ENCODE measurements around the gene LPCAT2. TPM values are rescaled to one million over a fixed set of nuclear protein-coding genes. Genes with fewer than 3 reads are reported as not detected.
A peak's percentile ranks its signal among the peaks of the same experiment; 100 is the strongest.

The LPCAT2 gene
- polyA plus RNA-seq, 1 experiment: 20.6 TPM

GRCh38 chr16:55539488-55539887 lies 30.6 kb downstream of the LPCAT2 start:
- no peaks in the 10 kb centered on the region for H3K9me3 ChIP-seq (ENCODE audit: control insufficient read depth, insufficient read depth, low read length)
- no peak overlapping the region for H3K27ac ChIP-seq (ENCODE audit: low read depth, low read length)
- ChIA-PET CTCF (interaction anchor here (0.7 to 9.3 kb wide), 5 partner anchors 37 to 164 kb away, joined by 4 to 195 read pairs (median 5); no protein-coding TSS in a partner anchor), POLR2A (interaction anchor here (0.6 to 1.0 kb wide), 2 partner anchors 20 to 44 kb away, joined by 3 read pairs; no protein-coding TSS in a partner anchor)
- H3K27me3 ChIP-seq (ENCODE audit: control insufficient read depth, insufficient read depth, low read length): no peaks in the 10 kb centered on the region
- TF ChIP-seq CTCF (IDR thresholded peaks at IDR 0.05; ENCODE audit: low read depth, low read length): no peak
- no peak overlapping the region for H3K4me3 ChIP-seq (ENCODE audit: low read depth, low read length)
- DNase-seq (ENCODE audit: low read depth, low spot score): no peak

GRCh38 chr16:55540221-55540620 lies 31.3 kb downstream of the LPCAT2 start:
- Histone ChIP-seq H3K4me3 (ENCODE audit: low read depth, low read length) (no peak overlapping the region), H3K9me3 (ENCODE audit: control insufficient read depth, insufficient read depth, low read length) (no peaks in the 10 kb centered on the region), H3K27ac (ENCODE audit: low read depth, low read length) (no peak overlapping the region), H3K27me3 (ENCODE audit: control insufficient read depth, insufficient read depth, low read length) (no peaks in the 10 kb centered on the region)
- ChIA-PET CTCF (interaction anchor here (0.5 to 9.3 kb wide), 6 partner anchors 38 to 578 kb away, joined by 4 to 195 read pairs (median 5); no protein-coding TSS in a partner anchor), POLR2A (no interaction called here)
- no peak for TF ChIP-seq CTCF (IDR thresholded peaks at IDR 0.05; ENCODE audit: low read depth, low read length)
- DNase-seq (ENCODE audit: low read depth, low spot score): no peak

GRCh38 chr16:55542459-55543082 lies 33.7 kb downstream of the LPCAT2 start:
- TF ChIP-seq CTCF (IDR thresholded peaks at IDR 0.05; ENCODE audit: low read depth, low read length): no peak
- Histone ChIP-seq H3K27ac (ENCODE audit: low read depth, low read length) (no peak overlapping the region), H3K9me3 (ENCODE audit: control insufficient read depth, insufficient read depth, low read length) (no peaks in the 10 kb centered on the region), H3K27me3 (ENCODE audit: control insufficient read depth, insufficient read depth, low read length) (no peaks in the 10 kb centered on the region), H3K4me3 (ENCODE audit: low read depth, low read length) (no peak overlapping the region)
- ChIA-PET POLR2A (no interaction called here), CTCF (interaction anchor here (1.0 to 9.3 kb wide), 7 partner anchors 41 to 159 kb away, joined by 3 to 195 read pairs (median 5); no protein-coding TSS in a partner anchor)
- no peak for DNase-seq (ENCODE audit: low read depth, low spot score)

GRCh38 chr16:55543472-55543871 lies 34.6 kb downstream of the LPCAT2 start:
- H3K27ac ChIP-seq (ENCODE audit: low read depth, low read length): no peak overlapping the region
- POLR2A ChIA-PET: no interaction called here
- H3K27me3 ChIP-seq (ENCODE audit: control insufficient read depth, insufficient read depth, low read length): no peaks in the 10 kb centered on the region
- DNase-seq (ENCODE audit: low read depth, low spot score): no peak
- H3K4me3 ChIP-seq (ENCODE audit: low read depth, low read length): no peak overlapping the region
- peak; percentile 40 for TF ChIP-seq CTCF (IDR thresholded peaks at IDR 0.05; ENCODE audit: low read depth, low read length)
- CTCF ChIA-PET: interaction anchor here (0.6 to 7.4 kb wide), 6 partner anchors 12 to 1240 kb away, joined by 3 to 252 read pairs (median 4); no protein-coding TSS in a partner anchor
- no peaks in the 10 kb centered on the region for H3K9me3 ChIP-seq (ENCODE audit: control insufficient read depth, insufficient read depth, low read length)

GRCh38 chr16:55552621-55553020 lies 43.7 kb downstream of the LPCAT2 start:
- H3K4me3 ChIP-seq (ENCODE audit: low read depth, low read length): no peak overlapping the region
- no peak overlapping the region for H3K27ac ChIP-seq (ENCODE audit: low read depth, low read length)
- CTCF ChIA-PET: interaction anchor here (1.3 to 3.3 kb wide), 2 partner anchors 88 to 152 kb away, joined by 3 to 22 read pairs; no protein-coding TSS in a partner anchor
- DNase-seq (ENCODE audit: low read depth, low spot score): no peak
- POLR2A ChIA-PET: no interaction called here
- no peak for TF ChIP-seq CTCF (IDR thresholded peaks at IDR 0.05; ENCODE audit: low read depth, low read length)
- H3K27me3 ChIP-seq (ENCODE audit: control insufficient read depth, insufficient read depth, low read length): no peaks in the 10 kb centered on the region
- H3K9me3 ChIP-seq (ENCODE audit: control insufficient read depth, insufficient read depth, low read length): no peaks in the 10 kb centered on the region

All from AG04450 (cell line).